ENCODE results near the gene CSNK1G2. TPM values are rescaled to one million over a fixed set of nuclear protein-coding genes. Genes with fewer than 3 reads are reported as not detected.

CSNK1G2 gene
- total RNA-seq, 4 donors from 2014 or later: 17.3 to 50.9 (median 26.2) TPM

DNA sequence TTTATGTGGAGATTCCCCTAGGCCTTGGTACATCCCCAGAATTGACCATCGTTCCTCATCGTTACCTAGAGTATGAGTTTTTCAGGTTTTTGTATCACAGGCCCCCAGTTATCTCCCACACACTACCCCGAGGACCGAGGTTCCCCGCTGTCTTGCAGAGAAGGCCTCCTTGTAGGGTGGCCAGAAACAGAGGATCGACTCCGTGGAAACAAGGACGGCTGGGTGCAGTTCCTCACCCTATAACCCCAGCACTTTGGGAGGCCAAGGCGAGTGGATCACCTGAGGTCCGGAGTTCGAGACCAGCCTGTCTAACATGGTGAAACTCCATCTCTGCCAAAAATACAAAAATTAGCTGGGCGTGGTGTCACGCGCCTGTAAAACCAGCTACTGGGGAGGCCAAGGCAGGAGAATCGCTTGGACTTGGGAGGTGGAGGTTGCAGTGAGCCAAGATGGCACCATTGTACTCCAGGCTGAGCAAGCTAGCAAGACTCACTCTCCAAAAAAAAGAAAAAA is 35.1 kb upstream of the CSNK1G2 start:
- TF ChIP-seq, protein P1, sequence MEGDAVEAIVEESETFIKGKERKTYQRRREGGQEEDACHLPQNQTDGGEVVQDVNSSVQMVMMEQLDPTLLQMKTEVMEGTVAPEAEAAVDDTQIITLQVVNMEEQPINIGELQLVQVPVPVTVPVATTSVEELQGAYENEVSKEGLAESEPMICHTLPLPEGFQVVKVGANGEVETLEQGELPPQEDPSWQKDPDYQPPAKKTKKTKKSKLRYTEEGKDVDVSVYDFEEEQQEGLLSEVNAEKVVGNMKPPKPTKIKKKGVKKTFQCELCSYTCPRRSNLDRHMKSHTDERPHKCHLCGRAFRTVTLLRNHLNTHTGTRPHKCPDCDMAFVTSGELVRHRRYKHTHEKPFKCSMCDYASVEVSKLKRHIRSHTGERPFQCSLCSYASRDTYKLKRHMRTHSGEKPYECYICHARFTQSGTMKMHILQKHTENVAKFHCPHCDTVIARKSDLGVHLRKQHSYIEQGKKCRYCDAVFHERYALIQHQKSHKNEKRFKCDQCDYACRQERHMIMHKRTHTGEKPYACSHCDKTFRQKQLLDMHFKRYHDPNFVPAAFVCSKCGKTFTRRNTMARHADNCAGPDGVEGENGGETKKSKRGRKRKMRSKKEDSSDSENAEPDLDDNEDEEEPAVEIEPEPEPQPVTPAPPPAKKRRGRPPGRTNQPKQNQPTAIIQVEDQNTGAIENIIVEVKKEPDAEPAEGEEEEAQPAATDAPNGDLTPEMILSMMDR (IDR thresholded peaks at IDR 0.05; ENCODE audit: low read depth): no peak

DNA sequence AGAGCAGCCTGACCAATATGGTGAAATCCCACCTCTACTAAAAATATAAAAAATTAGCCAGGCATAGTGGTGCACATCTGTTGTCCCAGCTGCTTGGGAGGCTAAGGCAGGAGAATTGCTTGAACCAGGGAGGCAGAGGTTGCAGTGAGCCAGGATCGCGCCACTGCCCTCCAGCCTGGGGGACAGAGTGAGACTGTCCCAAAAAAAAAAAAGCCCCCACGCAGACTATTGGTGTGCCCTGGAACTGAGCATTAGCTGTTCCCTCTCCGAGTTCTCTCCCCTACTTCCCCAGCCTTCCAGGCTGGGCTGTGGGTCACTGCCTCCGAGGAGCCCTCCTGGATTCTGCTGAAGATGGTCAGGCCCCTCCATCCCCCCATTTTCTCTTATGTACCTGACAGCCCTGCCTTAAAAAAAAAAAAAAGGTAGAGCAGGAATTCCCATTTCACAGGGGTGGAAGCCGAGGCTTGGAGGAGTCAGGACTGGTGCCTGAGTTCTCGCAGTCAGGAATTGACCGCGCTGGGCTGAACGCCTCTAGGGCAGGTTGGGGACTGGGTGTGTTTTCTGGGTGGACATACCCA is 33.9 kb upstream of the CSNK1G2 start:
- TF ChIP-seq, protein P1 (IDR thresholded peaks at IDR 0.05; ENCODE audit: low read depth): no peak

GRCh38 chr19:1907563-1908363 is 33.2 kb upstream of the CSNK1G2 start:
- TF ChIP-seq, protein P1 (IDR thresholded peaks at IDR 0.05; ENCODE audit: low read depth): no peak

DNA sequence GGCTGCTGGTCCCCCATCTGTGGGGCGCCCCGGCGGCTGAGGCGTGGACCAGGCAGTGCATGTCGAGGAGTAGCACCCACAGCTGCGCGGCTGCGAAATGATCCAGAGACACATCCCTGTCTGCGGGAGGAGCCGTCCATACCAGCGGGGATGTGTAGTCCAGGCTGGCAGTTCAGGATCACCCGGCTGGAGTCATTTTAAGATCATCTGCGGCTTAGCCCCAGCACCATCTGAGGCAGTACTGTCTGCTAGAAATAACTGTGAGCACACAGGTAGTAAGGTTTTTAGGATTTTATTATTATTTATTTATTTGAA is 32.7 kb upstream of the CSNK1G2 start:
- TF ChIP-seq, protein P1 (IDR thresholded peaks at IDR 0.05; ENCODE audit: low read depth): no peak

DNA sequence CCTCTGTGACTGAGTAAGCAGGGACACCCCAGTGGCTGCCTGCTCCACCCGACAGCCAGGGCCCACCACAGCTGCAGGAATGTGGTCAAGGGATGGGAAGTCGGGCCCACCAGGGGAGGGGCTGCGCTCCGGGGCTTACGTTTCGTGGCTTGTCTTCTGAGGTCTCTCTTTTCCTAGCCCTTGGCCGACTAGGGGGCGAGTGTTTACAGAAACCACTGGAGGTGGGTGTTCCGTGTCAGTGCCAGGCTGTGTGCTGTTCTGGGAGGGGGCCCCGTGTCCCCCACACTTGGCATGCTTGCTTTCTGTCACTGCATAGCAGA is 31.3 kb upstream of the CSNK1G2 start:
- TF ChIP-seq, protein P1 (IDR thresholded peaks at IDR 0.05; ENCODE audit: low read depth): no peak

DNA sequence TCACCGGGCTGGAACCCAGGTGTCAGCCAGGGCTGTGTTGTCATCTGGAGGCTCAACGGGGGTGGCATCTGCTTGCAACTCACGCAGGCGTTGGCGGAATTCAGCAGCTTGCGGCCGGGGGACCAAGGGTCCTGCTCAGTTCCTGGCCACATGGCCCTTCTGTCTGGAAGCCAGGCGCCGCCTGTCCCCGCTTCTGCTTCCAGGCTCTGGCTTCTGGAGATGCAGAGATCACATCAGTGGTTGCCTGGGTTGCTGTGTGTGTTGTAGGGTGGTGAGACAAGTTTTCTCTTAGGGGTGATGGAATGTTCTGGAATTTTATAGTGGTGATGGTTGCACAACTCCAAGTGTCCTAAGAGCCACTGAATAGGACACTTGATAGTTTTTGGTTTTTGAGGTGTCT is 30.8 kb upstream of the CSNK1G2 start:
- TF ChIP-seq, protein P1 (IDR thresholded peaks at IDR 0.05; ENCODE audit: low read depth): no peak

DNA sequence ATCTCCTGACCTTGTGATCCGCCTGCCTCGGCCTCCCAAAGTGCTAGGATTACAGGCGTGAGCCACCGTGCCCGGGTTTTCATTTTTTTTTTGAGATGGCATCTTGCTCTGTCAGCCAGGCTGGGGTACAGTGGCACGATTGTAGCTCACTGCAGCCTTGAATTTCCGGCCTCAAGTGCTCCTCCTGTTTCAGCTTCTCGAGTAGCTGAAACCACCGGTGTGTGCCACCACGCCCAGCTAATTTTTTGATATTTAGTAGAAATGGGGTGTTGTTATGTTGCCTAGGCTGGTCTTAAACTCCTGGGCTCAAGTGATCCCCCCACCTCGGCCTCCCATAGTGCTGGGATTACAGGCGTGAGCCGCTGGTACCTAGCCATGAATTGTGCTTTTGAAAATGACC is 29.9 kb upstream of the CSNK1G2 start:
- TF ChIP-seq, protein P1 (IDR thresholded peaks at IDR 0.05; ENCODE audit: low read depth): no peak

Measured in subcutaneous adipose tissue (tissue), 4 donors.